SK-N-SH (cell line): ENCODE data around the gene GJD3. TPM values are rescaled to one million over a fixed set of nuclear protein-coding genes. Genes with fewer than 3 reads are reported as not detected.

Experiments used
- CHD2 ChIP-seq: fragments of 150-350 bp; IDR thresholded peaks from 2 replicates; pipeline ENCODE4 v1.6.1; 2018; ENCODE audit warnings: low read length; ENCODE audit not compliant: partially characterized antibody
- FOSL2 ChIP-seq: IDR thresholded peaks from 2 replicates; pipeline ENCODE4 v1.4.0; 2012; ENCODE audit warnings: low read depth, mild to moderate bottlenecking, moderate library complexity, borderline replicate concordance
- FOXM1 ChIP-seq: IDR thresholded peaks from 2 replicates; pipeline ENCODE4 v1.4.0; 2012; ENCODE audit warnings: low read depth, mild to moderate bottlenecking
- GABPA ChIP-seq: IDR thresholded peaks from 2 replicates; pipeline ENCODE4 v1.4.0; 2012; ENCODE audit warnings: low read depth, mild to moderate bottlenecking
- MXI1 ChIP-seq: IDR thresholded peaks from 2 replicates; pipeline ENCODE4 v1.6.1; 2012; ENCODE audit warnings: mild to moderate bottlenecking, low read depth, low read length, improper control_type of control experiment
- RAD21 ChIP-seq: IDR thresholded peaks from 2 replicates; pipeline ENCODE4 v1.6.1; 2012; ENCODE audit warnings: mild to moderate bottlenecking, low read length
- RFX5 ChIP-seq: IDR thresholded peaks from 2 replicates; pipeline ENCODE4 v1.6.1; 2012; ENCODE audit warnings: mild to moderate bottlenecking, improper control_type of control experiment, low read length
- TAF1 ChIP-seq: IDR thresholded peaks from 2 replicates; pipeline ENCODE4 v1.6.1; 2012; ENCODE audit warnings: low read depth, mild to moderate bottlenecking, low read length, moderate library complexity, borderline replicate concordance
- polyA plus RNA-seq, 3 experiments: library from polyadenylated mRNA; depleted of rRNA; stranded (reverse); fragments of >200 nt; gene quantifications; 2 replicates each; pipeline ENCODE4 v1.2.3, GENCODE V29; 2012
- TF ChIP-seq, protein P1 (sequence below): fragments of 150-350 bp; IDR thresholded peaks from 2 replicates; pipeline ENCODE4 v1.6.1; 2017; ENCODE audit warnings: antibody characterized with exemption, low read length, low read depth, borderline replicate concordance
- TF ChIP-seq, protein P2 (sequence below): IDR thresholded peaks from 2 replicates; pipeline ENCODE4 v1.4.0; 2012; ENCODE audit warnings: low read depth
- TF ChIP-seq, protein P3 (sequence below): IDR thresholded peaks from 2 replicates; pipeline ENCODE4; 2012
- TF ChIP-seq, protein P4 (sequence below): IDR thresholded peaks from 2 replicates; pipeline ENCODE4 v1.6.1; 2012; ENCODE audit warnings: mild to moderate bottlenecking, low read depth, low read length, moderate library complexity

The GJD3 gene
- polyA plus RNA-seq, 1 of the 3 experiments (the other 2 are of a cell fraction), result not detected

DNA sequence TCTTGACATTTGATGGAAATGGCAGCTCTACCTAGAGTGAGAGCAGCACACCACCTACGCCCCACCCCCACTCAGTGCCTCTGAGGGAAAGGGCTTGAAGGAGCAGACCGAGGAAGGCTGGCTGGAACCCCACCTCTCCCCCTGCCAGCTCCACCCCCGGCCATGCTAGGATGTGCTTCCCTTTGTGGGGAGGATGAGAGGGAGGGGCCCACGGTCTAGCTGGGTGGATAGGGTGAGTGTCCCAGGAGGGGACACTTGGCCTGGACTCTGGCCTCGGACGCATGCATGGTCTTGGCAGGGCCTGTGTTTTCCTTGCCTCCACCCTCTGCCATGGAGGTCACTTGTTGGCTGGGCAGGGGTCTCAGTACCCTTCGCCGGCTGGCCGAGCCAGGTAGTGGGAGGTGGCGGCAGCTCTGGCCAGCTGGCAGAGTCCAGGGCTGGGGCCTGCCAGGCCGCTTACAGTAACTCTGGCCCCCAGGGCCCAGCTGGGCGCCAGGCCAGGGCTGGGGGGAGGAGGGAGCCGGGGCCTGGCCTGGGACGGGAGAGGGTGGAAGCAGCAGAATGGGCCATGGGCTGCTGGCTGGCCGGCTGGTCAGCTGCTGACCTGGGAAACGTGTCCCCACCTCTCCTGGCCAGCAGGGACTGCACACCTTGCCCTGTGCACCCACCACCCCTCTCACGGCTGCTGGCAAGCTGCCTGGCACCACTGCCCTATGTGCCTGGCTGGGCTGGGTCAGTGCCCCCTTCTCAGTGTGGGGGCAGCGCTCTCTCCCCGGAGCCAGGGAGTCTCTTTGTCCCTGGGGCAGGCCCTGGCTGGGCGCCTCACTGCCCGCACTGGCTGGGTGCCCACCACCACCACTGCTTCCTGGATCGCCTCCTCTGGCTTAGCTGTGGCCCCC, 32.5 kb downstream of the GJD3 start (continued):
- TF ChIP-seq, protein P1, sequence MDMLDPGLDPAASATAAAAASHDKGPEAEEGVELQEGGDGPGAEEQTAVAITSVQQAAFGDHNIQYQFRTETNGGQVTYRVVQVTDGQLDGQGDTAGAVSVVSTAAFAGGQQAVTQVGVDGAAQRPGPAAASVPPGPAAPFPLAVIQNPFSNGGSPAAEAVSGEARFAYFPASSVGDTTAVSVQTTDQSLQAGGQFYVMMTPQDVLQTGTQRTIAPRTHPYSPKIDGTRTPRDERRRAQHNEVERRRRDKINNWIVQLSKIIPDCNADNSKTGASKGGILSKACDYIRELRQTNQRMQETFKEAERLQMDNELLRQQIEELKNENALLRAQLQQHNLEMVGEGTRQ, result no peak
- TF ChIP-seq TAF1 (no peak), GABPA (no peak), FOXM1 (peak; percentile 40; the same call in 1 of the 2 replicates), CHD2 (peak; percentile 67), RFX5 (no peak), MXI1 (peak; percentile 83), RAD21 (no peak), FOSL2 (no peak)
- TF ChIP-seq, protein P2, sequence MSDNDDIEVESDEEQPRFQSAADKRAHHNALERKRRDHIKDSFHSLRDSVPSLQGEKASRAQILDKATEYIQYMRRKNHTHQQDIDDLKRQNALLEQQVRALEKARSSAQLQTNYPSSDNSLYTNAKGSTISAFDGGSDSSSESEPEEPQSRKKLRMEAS, result peak; percentile 59
- TF ChIP-seq, protein P3, sequence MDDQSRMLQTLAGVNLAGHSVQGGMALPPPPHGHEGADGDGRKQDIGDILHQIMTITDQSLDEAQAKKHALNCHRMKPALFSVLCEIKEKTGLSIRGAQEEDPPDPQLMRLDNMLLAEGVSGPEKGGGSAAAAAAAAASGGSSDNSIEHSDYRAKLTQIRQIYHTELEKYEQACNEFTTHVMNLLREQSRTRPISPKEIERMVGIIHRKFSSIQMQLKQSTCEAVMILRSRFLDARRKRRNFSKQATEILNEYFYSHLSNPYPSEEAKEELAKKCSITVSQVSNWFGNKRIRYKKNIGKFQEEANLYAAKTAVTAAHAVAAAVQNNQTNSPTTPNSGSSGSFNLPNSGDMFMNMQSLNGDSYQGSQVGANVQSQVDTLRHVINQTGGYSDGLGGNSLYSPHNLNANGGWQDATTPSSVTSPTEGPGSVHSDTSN, result peak; percentile 58
- TF ChIP-seq, protein P4, sequence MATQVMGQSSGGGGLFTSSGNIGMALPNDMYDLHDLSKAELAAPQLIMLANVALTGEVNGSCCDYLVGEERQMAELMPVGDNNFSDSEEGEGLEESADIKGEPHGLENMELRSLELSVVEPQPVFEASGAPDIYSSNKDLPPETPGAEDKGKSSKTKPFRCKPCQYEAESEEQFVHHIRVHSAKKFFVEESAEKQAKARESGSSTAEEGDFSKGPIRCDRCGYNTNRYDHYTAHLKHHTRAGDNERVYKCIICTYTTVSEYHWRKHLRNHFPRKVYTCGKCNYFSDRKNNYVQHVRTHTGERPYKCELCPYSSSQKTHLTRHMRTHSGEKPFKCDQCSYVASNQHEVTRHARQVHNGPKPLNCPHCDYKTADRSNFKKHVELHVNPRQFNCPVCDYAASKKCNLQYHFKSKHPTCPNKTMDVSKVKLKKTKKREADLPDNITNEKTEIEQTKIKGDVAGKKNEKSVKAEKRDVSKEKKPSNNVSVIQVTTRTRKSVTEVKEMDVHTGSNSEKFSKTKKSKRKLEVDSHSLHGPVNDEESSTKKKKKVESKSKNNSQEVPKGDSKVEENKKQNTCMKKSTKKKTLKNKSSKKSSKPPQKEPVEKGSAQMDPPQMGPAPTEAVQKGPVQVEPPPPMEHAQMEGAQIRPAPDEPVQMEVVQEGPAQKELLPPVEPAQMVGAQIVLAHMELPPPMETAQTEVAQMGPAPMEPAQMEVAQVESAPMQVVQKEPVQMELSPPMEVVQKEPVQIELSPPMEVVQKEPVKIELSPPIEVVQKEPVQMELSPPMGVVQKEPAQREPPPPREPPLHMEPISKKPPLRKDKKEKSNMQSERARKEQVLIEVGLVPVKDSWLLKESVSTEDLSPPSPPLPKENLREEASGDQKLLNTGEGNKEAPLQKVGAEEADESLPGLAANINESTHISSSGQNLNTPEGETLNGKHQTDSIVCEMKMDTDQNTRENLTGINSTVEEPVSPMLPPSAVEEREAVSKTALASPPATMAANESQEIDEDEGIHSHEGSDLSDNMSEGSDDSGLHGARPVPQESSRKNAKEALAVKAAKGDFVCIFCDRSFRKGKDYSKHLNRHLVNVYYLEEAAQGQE, result no peak
